Kidney (tissue), 14 donors: ENCODE measurements around the gene KIAA2012. TPM values are rescaled to one million over a fixed set of nuclear protein-coding genes. Genes with fewer than 3 reads are reported as not detected.

Experiments
- DNase-seq, 5 donors: peaks; one replicate each; pipeline ENCODE4 v3.0.0-alpha.2; 2013 to 2020
- FAIRE-seq: peaks from 2 replicates; lab custom pipeline; 2012; peaks lifted over from hg19 to GRCh38; lab: Jason Lieb, UNC
- H3K27ac ChIP-seq, 2 donors: one replicate each; pipeline ENCODE4 v1.7.0; 2013; ENCODE audit warnings: low read depth in 2 of 2, low read length in 2 of 2, inconsistent platforms in 1 of 2
- H3K27me3 ChIP-seq: one replicate; pipeline ENCODE4 v1.7.1; 2013; ENCODE audit warnings: low read length, inconsistent platforms; ENCODE audit not compliant: control insufficient read depth, insufficient read depth
- H3K36me3 ChIP-seq, 3 donors: one replicate each; pipeline versions ENCODE4 v1.7.0 to v1.7.1; 2013; ENCODE audit warnings: low read length in 3 of 3, control low read depth in 1 of 3, inconsistent platforms in 1 of 3; ENCODE audit not compliant: insufficient read depth in 3 of 3, control insufficient read depth in 2 of 3
- H3K4me1 ChIP-seq, 3 donors: one replicate each; pipeline versions ENCODE4 v1.7.0 to v1.7.1; 2013; ENCODE audit warnings: low read length in 3 of 3, inconsistent platforms in 1 of 3, low read depth in 1 of 3; ENCODE audit not compliant: control insufficient read depth in 2 of 3, insufficient read depth in 2 of 3
- H3K4me3 ChIP-seq, 3 donors: one replicate each; pipeline versions ENCODE4 v1.7.0 to v1.8.1; 2013; ENCODE audit warnings: low read length in 3 of 3, control low read depth in 1 of 3, inconsistent platforms in 1 of 3
- H3K9ac ChIP-seq, 3 donors: one replicate each; pipeline versions ENCODE4 v1.7.0 to v1.7.1; 2013; ENCODE audit warnings: low read length in 3 of 3, control low read depth in 1 of 3, inconsistent platforms in 1 of 3
- H3K9me3 ChIP-seq, 3 donors: one replicate each; pipeline versions ENCODE4 v1.7.0 to v1.7.1; 2013; ENCODE audit warnings: low read length in 3 of 3, control low read depth in 1 of 3, inconsistent platforms in 1 of 3; ENCODE audit not compliant: control insufficient read depth in 2 of 3, insufficient read depth in 1 of 3
- CTCF ChIP-seq: IDR thresholded peaks from 3 replicates; pipeline ENCODE4 v1.5.1; 2012; ENCODE audit warnings: mild to moderate bottlenecking, moderate library complexity, borderline replicate concordance; ENCODE audit not compliant: insufficient read depth; ENCODE audit errors: extremely low read depth
- intact Hi-C: fragments of 100-400 bp; cut with DNase I; formaldehyde crosslinking; loops from one replicate; pipeline ENCODE4 v1.11.1; 2022
- polyA plus RNA-seq: library from polyadenylated mRNA; stranded (reverse); fragments of 350-450 nt; fragmentation: Illumina TruSeq; extraction: RNeasy Lipid Tissue Mini Kit (QIAGEN cat#74804); gene quantifications from one replicate; pipeline ENCODE4 v1.2.3, GENCODE V29; 2014; ENCODE audit warnings: low read depth, low replicate concordance; ENCODE audit not compliant: insufficient read depth
- total RNA-seq: library from RNA; stranded (reverse); fragmentation: NEBNext Ultra II Directional; extraction: Animal tissue kit (Norgen Biotek cat#: 25700); gene quantifications from one replicate; pipeline ENCODE4 v1.2.1, GENCODE V29; 2021
- donor health status: control.
- donor health status: control.
- donor health status: control.
- donor health status: control.
- donor health status: control.
- donor health status: DM: yes; HTN: yes; CAD: no.
- donor health status: Normal renal cell carcinoma (clear cell type).

KIAA2012 gene
- total and polyA plus RNA-seq, 2 donors from 2014 or later, result not detected

GRCh38 chr2:202105025-202105424 lies 32.0 kb downstream of the KIAA2012 start:
- DNase-seq (no peak), FAIRE-seq (no peak)
- no peaks in the 10 kb centered on the region for H3K9me3 ChIP-seq
- no peaks in the 10 kb centered on the region for H3K27me3 ChIP-seq
- no peaks in the 10 kb centered on the region for H3K36me3 ChIP-seq
- no peak for TF ChIP-seq CTCF
- no peak overlapping the region for H3K9ac ChIP-seq
- no peak overlapping the region for H3K4me3 ChIP-seq
- no peak overlapping the region for H3K27ac ChIP-seq
- intact Hi-C loops, result no loop called here
- peaks cover 0 to 4% (median 0%) of the 10 kb centered on the region in 3 donors for H3K4me1 ChIP-seq

- Histone ChIP-seq H3K9me3 (no peaks in the 10 kb centered on the region), H3K4me1 (peaks cover 0 to 4% (median 0%) of the 10 kb centered on the region in 3 donors), H3K27ac (no peak overlapping the region), H3K9ac (no peak overlapping the region), H3K27me3 (no peaks in the 10 kb centered on the region), H3K36me3 (no peaks in the 10 kb centered on the region), H3K4me3 (no peak overlapping the region)
- DNase-seq (no peak), FAIRE-seq (no peak)
- no peak for TF ChIP-seq CTCF
- intact Hi-C loops, result no loop called here
Measured at GRCh38 chr2:202108345-202108744, 35.3 kb downstream of the KIAA2012 start.

- Histone ChIP-seq H3K9ac (no peak overlapping the region), H3K36me3 (no peaks in the 10 kb centered on the region), H3K4me3 (no peak overlapping the region), H3K9me3 (no peaks in the 10 kb centered on the region), H3K4me1 (peaks cover 0 to 4% (median 0%) of the 10 kb centered on the region in 3 donors), H3K27me3 (no peaks in the 10 kb centered on the region), H3K27ac (no peak overlapping the region)
- TF ChIP-seq CTCF, result no peak
- DNase-seq (no peak), FAIRE-seq (no peak)
- intact Hi-C loops, result no loop called here
Measured at GRCh38 chr2:202109139-202109736, 36.2 kb downstream of the KIAA2012 start.
